Stomach (tissue), 4 donors: ENCODE measurements around the gene FXYD4.

Source experiments
- EP300 ChIP-seq: sonication (generic); formaldehyde crosslinking; IDR thresholded peaks from one replicate; pipeline ENCODE4 v1.6.1; 2017; ENCODE audit warnings: antibody characterized with exemption
- POLR2A ChIP-seq, 4 donors: fragments of 450-650 bp; IDR thresholded peaks; one replicate each; pipeline ENCODE4 v1.6.1; 2016; ENCODE audit warnings: antibody characterized with exemption in 4 of 4, control low read depth in 2 of 4, mild to moderate bottlenecking in 1 of 4, moderate library complexity in 1 of 4
- POLR2AphosphoS5 ChIP-seq, 3 donors: sonication (generic); formaldehyde crosslinking; IDR thresholded peaks; one replicate each; pipeline ENCODE4 v1.6.1; 2016; ENCODE audit warnings: antibody characterized with exemption in 3 of 3
- TF ChIP-seq, protein P1 (sequence below), 7 experiments: fragments of 450-650 bp in 4 of 7; fragments of 200-600 bp in 3 of 7; sonication (generic) in 3 of 7; IDR thresholded peaks; one replicate each; pipeline ENCODE4 v1.5.1; 2016 to 2019; ENCODE audit warnings: antibody characterized with exemption in 7 of 7, control low read depth in 2 of 7, mild to moderate bottlenecking in 1 of 7

DNA sequence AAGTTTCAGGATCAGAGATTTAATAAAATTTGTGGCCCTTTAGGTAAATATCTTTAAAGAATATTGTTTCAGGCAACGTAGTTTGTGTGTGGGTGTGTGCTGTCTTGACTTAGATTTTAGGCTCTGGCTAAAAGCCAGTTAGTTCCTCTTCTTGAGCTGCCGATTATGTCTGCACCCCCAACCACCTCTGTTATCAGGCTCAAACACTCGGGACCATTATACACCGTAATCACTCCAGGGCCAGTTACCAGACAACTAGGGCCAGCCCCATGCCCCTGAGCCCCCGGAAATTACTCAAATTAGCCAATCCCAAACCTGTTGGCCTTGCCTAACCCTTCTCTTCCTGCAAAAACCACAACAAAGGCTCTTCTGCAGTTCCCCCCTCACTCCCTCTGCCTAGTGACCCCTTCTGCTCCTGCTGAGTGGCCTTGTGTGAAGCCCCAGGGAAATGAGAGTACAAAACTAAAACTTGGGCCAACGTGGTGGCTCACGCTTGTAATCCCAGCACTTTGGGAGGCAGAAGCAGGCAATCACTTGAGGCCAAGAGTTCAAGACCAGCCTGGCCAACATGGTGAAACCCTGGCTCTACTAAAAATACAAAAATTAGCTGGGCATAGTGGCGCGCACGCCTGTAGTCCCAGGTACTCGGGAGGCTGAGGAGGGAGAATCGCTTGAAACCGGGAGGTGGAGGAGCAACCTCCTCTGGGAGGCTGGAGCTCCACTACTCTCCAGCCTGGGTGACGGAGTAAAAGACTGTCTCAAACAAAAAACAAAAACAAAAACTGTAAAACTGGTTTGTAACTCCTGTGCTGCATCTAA lies 46.7 kb downstream of the FXYD4 start:
- TF ChIP-seq POLR2AphosphoS5 (IDR thresholded peaks at IDR 0.05): no peak
- TF ChIP-seq, protein P1, sequence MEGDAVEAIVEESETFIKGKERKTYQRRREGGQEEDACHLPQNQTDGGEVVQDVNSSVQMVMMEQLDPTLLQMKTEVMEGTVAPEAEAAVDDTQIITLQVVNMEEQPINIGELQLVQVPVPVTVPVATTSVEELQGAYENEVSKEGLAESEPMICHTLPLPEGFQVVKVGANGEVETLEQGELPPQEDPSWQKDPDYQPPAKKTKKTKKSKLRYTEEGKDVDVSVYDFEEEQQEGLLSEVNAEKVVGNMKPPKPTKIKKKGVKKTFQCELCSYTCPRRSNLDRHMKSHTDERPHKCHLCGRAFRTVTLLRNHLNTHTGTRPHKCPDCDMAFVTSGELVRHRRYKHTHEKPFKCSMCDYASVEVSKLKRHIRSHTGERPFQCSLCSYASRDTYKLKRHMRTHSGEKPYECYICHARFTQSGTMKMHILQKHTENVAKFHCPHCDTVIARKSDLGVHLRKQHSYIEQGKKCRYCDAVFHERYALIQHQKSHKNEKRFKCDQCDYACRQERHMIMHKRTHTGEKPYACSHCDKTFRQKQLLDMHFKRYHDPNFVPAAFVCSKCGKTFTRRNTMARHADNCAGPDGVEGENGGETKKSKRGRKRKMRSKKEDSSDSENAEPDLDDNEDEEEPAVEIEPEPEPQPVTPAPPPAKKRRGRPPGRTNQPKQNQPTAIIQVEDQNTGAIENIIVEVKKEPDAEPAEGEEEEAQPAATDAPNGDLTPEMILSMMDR (IDR thresholded peaks at IDR 0.05): no peak
- TF ChIP-seq POLR2A (IDR thresholded peaks at IDR 0.05): no peak
- TF ChIP-seq EP300: no peak
